Panc1 (cell line): ENCODE data around the gene MVK. TPM values are rescaled to one million over a fixed set of nuclear protein-coding genes. Genes with fewer than 3 reads are reported as not detected.

Experiments used
- ATAC-seq: fragments of 200-7000 bp; cut with Tn5 transposase; 2 replicates; pipeline ENCODE4 v1.9.1; 2020; ENCODE audit warnings: mild to moderate bottlenecking, moderate library complexity
- BruUV-seq: library from RNA; stranded (reverse); fragments of 400-500 nt; replicated peaks from 2 replicates; lab custom pipeline; 2021; lab: Mats Ljungman, UMichigan
- CTCF ChIA-PET: fragments of 300-600 bp; sonication (Branson Sonifier 250); formaldehyde crosslinking; loops from one replicate; lab custom pipeline; 2022; ENCODE audit warnings: antibody characterized with exemption; lab: Charles Lee
- POLR2A ChIA-PET: fragments of 300-600 bp; sonication (Branson Sonifier 250); formaldehyde crosslinking; loops from one replicate; lab custom pipeline; 2022; ENCODE audit warnings: antibody characterized with exemption; lab: Charles Lee
- DNase-seq: peaks from one replicate; pipeline ENCODE4 v3.0.0-alpha.2; 2010; ENCODE audit warnings: low read depth, low spot score
- H3K27ac ChIP-seq: 2 replicates; pipeline ENCODE4 v1.5.1; 2011; ENCODE audit warnings: mild to moderate bottlenecking, low read length, inconsistent platforms
- H3K27me3 ChIP-seq: fragments of 200-500 bp; sonication (Bioruptor generic); 2 replicates; pipeline ENCODE4 v1.6.0; 2014; ENCODE audit warnings: low read length, inconsistent platforms; ENCODE audit not compliant: control insufficient read depth, insufficient read depth
- H3K36me3 ChIP-seq: fragments of 200-500 bp; sonication (Bioruptor generic); 2 replicates; pipeline ENCODE4 v1.5.1; 2014; ENCODE audit warnings: inconsistent platforms, mild to moderate bottlenecking, low read length, moderate library complexity; ENCODE audit not compliant: control insufficient read depth, insufficient read depth
- H3K4me1 ChIP-seq: 2 replicates; pipeline ENCODE4 v1.5.1; 2011; ENCODE audit warnings: inconsistent platforms, mild to moderate bottlenecking, low read length, moderate library complexity; ENCODE audit not compliant: control insufficient read depth, insufficient read depth
- H3K4me3 ChIP-seq, 2 experiments: 2 replicates each; pipeline ENCODE4 v1.5.1; 2011 to 2012; ENCODE audit warnings: low read depth in 2 of 2, low read length in 2 of 2, mild to moderate bottlenecking in 2 of 2, inconsistent platforms in 1 of 2, moderate library complexity in 1 of 2
- H3K9me3 ChIP-seq: fragments of 200-500 bp; sonication (Bioruptor generic); 2 replicates; pipeline ENCODE4 v1.5.1; 2014; ENCODE audit warnings: low read depth, mild to moderate bottlenecking, inconsistent platforms, low read length, moderate library complexity; ENCODE audit not compliant: control insufficient read depth, insufficient read depth
- CTCF ChIP-seq: fragments of 450-650 bp; IDR thresholded peaks from 2 replicates; pipeline ENCODE4 v1.5.1; 2017; ENCODE audit warnings: mild to moderate bottlenecking
- POLR2AphosphoS5 ChIP-seq: IDR thresholded peaks from 2 replicates; pipeline ENCODE4 v1.6.1; 2012; ENCODE audit warnings: mild to moderate bottlenecking, low read depth, low read length, moderate library complexity
- REST ChIP-seq, 2 experiments: IDR thresholded peaks; 2 replicates each; pipeline ENCODE4 v1.6.1; 2011 to 2012; ENCODE audit warnings: low read depth in 2 of 2, control low read depth in 1 of 2, low read length in 1 of 2, mild to moderate bottlenecking in 1 of 2, moderate library complexity in 1 of 2; ENCODE audit not compliant: insufficient read depth in 1 of 2
- SIN3A ChIP-seq: IDR thresholded peaks from 2 replicates; pipeline ENCODE4 v1.6.1; 2012; ENCODE audit warnings: low read depth, mild to moderate bottlenecking, low read length, moderate library complexity, borderline replicate concordance; ENCODE audit not compliant: insufficient read depth
- TCF7L2 ChIP-seq: IDR thresholded peaks from 2 replicates; pipeline ENCODE4 v1.6.1; 2011; ENCODE audit warnings: mild to moderate bottlenecking, low read depth, low read length, inconsistent platforms
- in situ Hi-C: cut with HindIII; loops from 2 replicates; pipeline ENCODE4 v1.10.0; 2016; ENCODE audit warnings: low sequenced_read_pairs, low pct_unique_long_range_greater_than_20kb
- intact Hi-C: fragments of 100-400 bp; cut with micrococcal nuclease; formaldehyde crosslinking; loops from one replicate; pipeline ENCODE4 v1.10.0; 2022; ENCODE audit not compliant: unreplicated experiment
- total RNA-seq: library from RNA; stranded (reverse); gene quantifications from one replicate; pipeline ENCODE4 v1.2.1, GENCODE V29; 2021; ENCODE audit not compliant: unreplicated experiment

The MVK gene
- total RNA-seq, 1 experiment from 2014 or later = 41.6 TPM

- in situ Hi-C loops = no loop called here
- ChIA-PET POLR2A (no interaction called here), CTCF (no interaction called here)
- ATAC-seq (no peak), DNase-seq (no peak)
- H3K4me3 ChIP-seq = no peak overlapping the region
- intact Hi-C loops = no loop called here
- no peaks in the 10 kb centered on the region for H3K4me1 ChIP-seq
- H3K36me3 ChIP-seq = no peaks in the 10 kb centered on the region
- H3K9me3 ChIP-seq = no peaks in the 10 kb centered on the region
- no peak for TF ChIP-seq CTCF
- no peak for TF ChIP-seq POLR2AphosphoS5
- no peak for TF ChIP-seq SIN3A
- no peak for TF ChIP-seq REST (IDR thresholded peaks at IDR 0.05; ENCODE audit: insufficient read depth in 1 of 2, low read depth in 2 of 2, low read length in 1 of 2)
- no peak for TF ChIP-seq TCF7L2
- H3K27ac ChIP-seq = no peak overlapping the region
- no peaks in the 10 kb centered on the region for H3K27me3 ChIP-seq
- no TSS peak for BruUV-seq
Measured at GRCh38 chr12:109637348-109637747, 63.8 kb downstream of the MVK start.

GRCh38 chr12:109637996-109638395 lies 64.4 kb downstream of the MVK start:
- POLR2A ChIA-PET = no interaction called here
- no TSS peak for BruUV-seq
- no peaks in the 10 kb centered on the region for H3K4me1 ChIP-seq
- CTCF ChIA-PET = no interaction called here
- ATAC-seq (no peak), DNase-seq (no peak)
- no peaks in the 10 kb centered on the region for H3K9me3 ChIP-seq
- no peaks in the 10 kb centered on the region for H3K36me3 ChIP-seq
- no peaks in the 10 kb centered on the region for H3K27me3 ChIP-seq
- no peak overlapping the region for H3K27ac ChIP-seq
- in situ Hi-C loops (no loop called here), intact Hi-C loops (no loop called here)
- TF ChIP-seq POLR2AphosphoS5 (no peak), TCF7L2 (no peak), CTCF (no peak), SIN3A (no peak), REST (IDR thresholded peaks at IDR 0.05; ENCODE audit: insufficient read depth in 1 of 2, low read depth in 2 of 2, low read length in 1 of 2) (no peak)
- H3K4me3 ChIP-seq = no peak overlapping the region
